Neural progenitor cell (in vitro differentiated cells): ENCODE results near the gene CRLF1.

Experiments used
- EZH2 ChIP-seq: fragments of 200-600 bp; sonication (generic); IDR thresholded peaks from 2 replicates; pipeline ENCODE4 v1.6.1; 2017; ENCODE audit warnings: antibody characterized with exemption, mild to moderate bottlenecking, moderate library complexity
- TF ChIP-seq, protein P1 (sequence below): fragments of 200-600 bp; sonication (generic); IDR thresholded peaks from 2 replicates; pipeline ENCODE4 v1.5.1; 2017; ENCODE audit warnings: antibody characterized with exemption, mild to moderate bottlenecking

DNA sequence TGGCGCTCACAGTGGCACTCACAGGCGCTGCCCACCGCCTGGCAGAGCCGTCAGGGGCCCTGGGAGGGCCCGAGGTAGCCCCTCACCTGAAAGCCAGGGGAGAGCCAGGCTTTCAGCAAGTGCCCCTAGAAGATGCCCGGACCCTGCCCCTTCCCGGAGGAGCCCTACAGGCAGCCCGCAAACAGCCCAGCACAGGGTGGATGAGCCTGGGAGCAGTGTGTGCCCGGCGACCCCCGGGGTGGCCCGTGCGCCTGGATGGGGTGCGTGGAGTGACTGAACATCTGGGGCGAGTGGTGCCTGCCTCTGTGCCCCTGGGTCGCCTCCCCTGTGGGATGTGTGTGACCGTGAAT, 1.4 kb downstream of the CRLF1 start:
- TF ChIP-seq, protein P1, sequence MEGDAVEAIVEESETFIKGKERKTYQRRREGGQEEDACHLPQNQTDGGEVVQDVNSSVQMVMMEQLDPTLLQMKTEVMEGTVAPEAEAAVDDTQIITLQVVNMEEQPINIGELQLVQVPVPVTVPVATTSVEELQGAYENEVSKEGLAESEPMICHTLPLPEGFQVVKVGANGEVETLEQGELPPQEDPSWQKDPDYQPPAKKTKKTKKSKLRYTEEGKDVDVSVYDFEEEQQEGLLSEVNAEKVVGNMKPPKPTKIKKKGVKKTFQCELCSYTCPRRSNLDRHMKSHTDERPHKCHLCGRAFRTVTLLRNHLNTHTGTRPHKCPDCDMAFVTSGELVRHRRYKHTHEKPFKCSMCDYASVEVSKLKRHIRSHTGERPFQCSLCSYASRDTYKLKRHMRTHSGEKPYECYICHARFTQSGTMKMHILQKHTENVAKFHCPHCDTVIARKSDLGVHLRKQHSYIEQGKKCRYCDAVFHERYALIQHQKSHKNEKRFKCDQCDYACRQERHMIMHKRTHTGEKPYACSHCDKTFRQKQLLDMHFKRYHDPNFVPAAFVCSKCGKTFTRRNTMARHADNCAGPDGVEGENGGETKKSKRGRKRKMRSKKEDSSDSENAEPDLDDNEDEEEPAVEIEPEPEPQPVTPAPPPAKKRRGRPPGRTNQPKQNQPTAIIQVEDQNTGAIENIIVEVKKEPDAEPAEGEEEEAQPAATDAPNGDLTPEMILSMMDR: no peak
- no peak for TF ChIP-seq EZH2
